PC-9 (cell line): ENCODE data around the gene SMIM5. TPM values are rescaled to one million over a fixed set of nuclear protein-coding genes. Genes with fewer than 3 reads are reported as not detected.

Experiments
- BruUV-seq: library from RNA; stranded (reverse); fragments of 400-500 nt; replicated peaks from 2 replicates; lab custom pipeline; 2021; lab: Mats Ljungman, UMichigan
- CTCF ChIA-PET: fragments of 300-600 bp; sonication (Branson Sonifier 250); formaldehyde crosslinking; loops from one replicate; lab custom pipeline; 2022; ENCODE audit warnings: antibody characterized with exemption; lab: Charles Lee
- POLR2A ChIA-PET: fragments of 300-600 bp; sonication (Branson Sonifier 250); formaldehyde crosslinking; loops from one replicate; lab custom pipeline; 2022; ENCODE audit warnings: antibody characterized with exemption; ENCODE audit not compliant: unreplicated experiment; lab: Charles Lee
- DNase-seq, 2 experiments: peaks; one replicate each; pipeline versions ENCODE4 v3.0.0 to v3.0.0-alpha.2; 2015 to 2022; ENCODE audit warnings: mixed read lengths in 1 of 2
- H2AFZ ChIP-seq: fragments of 200-600 bp; sonication (generic); 2 replicates; pipeline ENCODE4 v1.8.1; 2017; ENCODE audit warnings: antibody characterized with exemption
- H3F3A ChIP-seq: fragments of 200-600 bp; sonication (generic); 2 replicates; pipeline ENCODE4 v1.8.1; 2017; ENCODE audit warnings: antibody characterized with exemption, mild to moderate bottlenecking, low read depth; ENCODE audit not compliant: insufficient read depth
- H3K27ac ChIP-seq: fragments of 200-600 bp; sonication (generic); 2 replicates; pipeline ENCODE4 v1.6.1; 2016; ENCODE audit warnings: mixed run types
- H3K27me3 ChIP-seq: fragments of 200-600 bp; sonication (generic); 2 replicates; pipeline ENCODE4 v1.6.1; 2016; ENCODE audit warnings: low read depth, mixed run types; ENCODE audit not compliant: insufficient read depth
- H3K36me3 ChIP-seq: fragments of 200-600 bp; sonication (generic); 2 replicates; pipeline ENCODE4 v1.6.1; 2016; ENCODE audit warnings: low read depth, mixed run types
- H3K4me1 ChIP-seq: fragments of 200-600 bp; sonication (generic); replicated peaks from 2 replicates; pipeline ENCODE4 v1.6.1; 2016; ENCODE audit warnings: mixed run types; ENCODE audit not compliant: insufficient read depth
- H3K4me2 ChIP-seq: fragments of 200-600 bp; sonication (generic); 2 replicates; pipeline ENCODE4 v1.6.1; 2017; ENCODE audit warnings: mixed run types
- H3K4me3 ChIP-seq: fragments of 200-600 bp; sonication (generic); 2 replicates; pipeline ENCODE4 v1.6.1; 2016; ENCODE audit warnings: mixed run types
- H3K79me2 ChIP-seq: fragments of 200-600 bp; sonication (generic); 2 replicates; pipeline ENCODE4 v1.6.1; 2017; ENCODE audit warnings: low read depth, mixed run types
- H3K9me2 ChIP-seq: fragments of 200-600 bp; sonication (generic); 2 replicates; pipeline ENCODE4 v1.8.1; 2017; ENCODE audit warnings: mild to moderate bottlenecking; ENCODE audit not compliant: insufficient read depth
- H3K9me3 ChIP-seq: fragments of 200-600 bp; sonication (generic); 2 replicates; pipeline ENCODE4 v1.8.1; 2016; ENCODE audit warnings: low read depth; ENCODE audit not compliant: insufficient read depth
- H4K20me1 ChIP-seq: fragments of 200-600 bp; sonication (generic); 2 replicates; pipeline ENCODE4 v1.8.1; 2017; ENCODE audit not compliant: insufficient read depth
- CTCF ChIP-seq: fragments of 200-600 bp; sonication (generic); conservative IDR thresholded peaks from 2 replicates; pipeline ENCODE4 v1.6.1; 2017; ENCODE audit warnings: mixed run types, antibody characterized with exemption, mild to moderate bottlenecking, moderate library complexity
- EZH2 ChIP-seq: fragments of 200-600 bp; sonication (generic); IDR thresholded peaks from 2 replicates; pipeline ENCODE4 v1.8.0; 2017; ENCODE audit warnings: antibody characterized with exemption, low read depth
- intact Hi-C: fragments of 100-400 bp; cut with micrococcal nuclease; formaldehyde crosslinking; loops from one replicate; pipeline ENCODE4 v1.10.0; 2022; ENCODE audit not compliant: unreplicated experiment
- total RNA-seq: library from RNA; stranded (reverse); gene quantifications from 2 replicates; pipeline ENCODE4 v1.2.3, GENCODE V29; 2021

Gene SMIM5
- total RNA-seq, 1 experiment from 2014 or later = 0.31 TPM

- DNase-seq = no peak
- Histone ChIP-seq H3K9me2 (no peaks in the 10 kb centered on the region), H3K9me3 (no peaks in the 10 kb centered on the region), H3K4me2 (no peak overlapping the region), H3K27me3 (no peaks in the 10 kb centered on the region), H3K27ac (no peak overlapping the region), H3K79me2 (no peaks in the 10 kb centered on the region), H3F3A (peaks cover 2% of the 10 kb centered on the region; the same call in 1 of the 2 replicates), H3K4me3 (no peak overlapping the region), H2AFZ (no peak overlapping the region), H3K36me3 (no peaks in the 10 kb centered on the region), H4K20me1 (no peaks in the 10 kb centered on the region), H3K4me1 (no peaks in the 10 kb centered on the region)
- intact Hi-C loops = no loop called here
- no TSS peak for BruUV-seq
- TF ChIP-seq EZH2 = no peak
- POLR2A ChIA-PET = interaction anchor here (0.6 kb wide), 1 partner anchor 96 kb away, joined by 6 read pairs; no protein-coding TSS in a partner anchor
- CTCF ChIA-PET = no interaction called here
Measured at GRCh38 chr17:75594499-75595283, 38.5 kb upstream of the SMIM5 start.

- Histone ChIP-seq H3K4me3 (no peak overlapping the region), H3K27ac (no peak overlapping the region), H3K9me3 (no peaks in the 10 kb centered on the region), H4K20me1 (no peaks in the 10 kb centered on the region), H3K9me2 (no peaks in the 10 kb centered on the region), H3K27me3 (no peaks in the 10 kb centered on the region), H3K4me2 (no peak overlapping the region), H3K79me2 (no peaks in the 10 kb centered on the region), H3F3A (peaks cover 8% of the 10 kb centered on the region), H2AFZ (no peak overlapping the region), H3K36me3 (no peaks in the 10 kb centered on the region), H3K4me1 (peaks cover 6% of the 10 kb centered on the region)
- no TSS peak for BruUV-seq
- DNase-seq = no peak
- CTCF ChIA-PET = no interaction called here
- intact Hi-C loops = no loop called here
- POLR2A ChIA-PET = no interaction called here
- TF ChIP-seq EZH2 (no peak), CTCF (no peak)
Measured at GRCh38 chr17:75595284-75595919, 37.8 kb upstream of the SMIM5 start.

GRCh38 chr17:75595920-75596313 is 37.3 kb upstream of the SMIM5 start:
- Histone ChIP-seq H3K27ac (no peak overlapping the region), H3K79me2 (no peaks in the 10 kb centered on the region), H3K4me1 (peaks cover 11% of the 10 kb centered on the region), H4K20me1 (no peaks in the 10 kb centered on the region), H3K9me3 (no peaks in the 10 kb centered on the region), H3F3A (peaks cover 11% of the 10 kb centered on the region), H3K36me3 (no peaks in the 10 kb centered on the region), H3K4me3 (no peak overlapping the region), H2AFZ (no peak overlapping the region), H3K27me3 (no peaks in the 10 kb centered on the region), H3K9me2 (no peaks in the 10 kb centered on the region), H3K4me2 (no peak overlapping the region)
- CTCF ChIA-PET = interaction anchor here (0.6 kb wide), 1 partner anchor 52 kb away, joined by 4 read pairs; no protein-coding TSS in a partner anchor
- no peak for DNase-seq
- POLR2A ChIA-PET = no interaction called here
- no peak for TF ChIP-seq CTCF
- TF ChIP-seq EZH2 = no peak
- BruUV-seq = no TSS peak
- intact Hi-C loops = no loop called here
